ENCODE measurements around the gene NEFH.

The NEFH gene

GRCh38 chr22:29531419-29531818, 51.4 kb downstream of the NEFH start:
- no peak overlapping the region for H3K4me2 ChIP-seq (ENCODE audit: low read length)
- H3K36me3 ChIP-seq (ENCODE audit: control insufficient read depth, low read length) = peaks cover 83% of the 10 kb centered on the region
- H3K9me3 ChIP-seq (ENCODE audit: control insufficient read depth, insufficient read depth, low read length) = no peaks in the 10 kb centered on the region
- H3K79me2 ChIP-seq (ENCODE audit: control insufficient read depth, low read length) = no peaks in the 10 kb centered on the region
- H4K20me1 ChIP-seq (ENCODE audit: control insufficient read depth, insufficient read depth, low read depth, low read length) = no peaks in the 10 kb centered on the region
- H3K4me1 ChIP-seq (ENCODE audit: control insufficient read depth, low read length) = no peaks in the 10 kb centered on the region
- H3K27me3 ChIP-seq (ENCODE audit: control insufficient read depth, low read length) = no peaks in the 10 kb centered on the region
- no peak for TF ChIP-seq CTCF (IDR thresholded peaks at IDR 0.05; ENCODE audit: low read depth, low read length, poor library complexity, severe bottlenecking)
- TF ChIP-seq EZH2phosphoT487 (IDR thresholded peaks at IDR 0.05; ENCODE audit: borderline replicate concordance, low read length) = no peak
- no peaks in the 10 kb centered on the region for H3F3A ChIP-seq (ENCODE audit: control insufficient read depth, insufficient read depth)
- H3K27ac ChIP-seq (ENCODE audit: low read depth, low read length) = no peak overlapping the region
- H3K4me3 ChIP-seq (ENCODE audit: low read length) = no peak overlapping the region
- no peaks in the 10 kb centered on the region for H3K9me2 ChIP-seq (replicated peaks; ENCODE audit: control insufficient read depth, low read length)

DNA sequence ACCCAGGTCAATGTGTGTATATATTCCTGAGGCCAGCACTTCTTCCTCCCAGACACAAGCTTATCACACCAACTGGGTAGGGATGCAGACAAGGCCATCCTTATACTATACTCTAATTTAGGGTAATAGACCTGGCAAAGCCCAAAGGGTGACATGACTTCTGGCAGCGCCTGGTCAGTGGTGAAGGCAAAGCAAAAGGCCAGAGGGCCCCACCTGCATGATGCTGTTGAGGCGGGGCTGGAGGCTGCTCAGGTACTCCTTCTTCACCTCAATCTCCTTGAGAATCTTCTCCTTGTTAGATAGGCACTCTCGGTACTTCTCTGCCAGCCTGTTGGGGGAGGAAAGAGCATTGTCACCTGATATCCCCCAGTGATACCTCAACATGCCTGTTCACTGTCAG, 56.4 kb downstream of the NEFH start:
- TF ChIP-seq EZH2phosphoT487 (IDR thresholded peaks at IDR 0.05; ENCODE audit: borderline replicate concordance, low read length) (no peak), CTCF (IDR thresholded peaks at IDR 0.05; ENCODE audit: low read depth, low read length, poor library complexity, severe bottlenecking) (no peak)

DNA sequence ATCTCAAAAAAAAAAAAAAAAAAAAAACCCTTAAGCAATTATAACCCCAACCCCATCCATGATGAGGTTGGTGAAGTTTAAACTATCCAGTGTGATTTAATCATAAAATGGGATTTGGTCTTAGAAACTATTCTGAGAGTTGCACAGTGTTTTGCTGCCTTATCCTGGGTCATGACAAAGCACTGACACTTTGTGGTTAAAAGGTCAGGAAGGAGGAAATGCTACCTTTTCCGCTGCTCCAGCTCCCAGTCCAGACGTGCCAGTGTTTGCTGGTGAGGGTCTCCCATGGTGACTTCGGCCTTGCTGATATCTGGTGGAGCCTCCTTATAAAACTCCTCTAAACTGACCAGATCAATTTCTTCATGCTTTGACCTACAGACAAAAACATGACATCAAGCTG, 59.1 kb downstream of the NEFH start:
- Histone ChIP-seq H3K4me2 (ENCODE audit: low read length) (no peak overlapping the region), H3K9me3 (ENCODE audit: control insufficient read depth, insufficient read depth, low read length) (no peaks in the 10 kb centered on the region), H3F3A (ENCODE audit: control insufficient read depth, insufficient read depth) (no peaks in the 10 kb centered on the region), H3K4me3 (ENCODE audit: low read length) (no peak overlapping the region), H3K79me2 (ENCODE audit: control insufficient read depth, low read length) (no peaks in the 10 kb centered on the region), H3K27me3 (ENCODE audit: control insufficient read depth, low read length) (no peaks in the 10 kb centered on the region), H4K20me1 (ENCODE audit: control insufficient read depth, insufficient read depth, low read depth, low read length) (no peaks in the 10 kb centered on the region), H3K36me3 (ENCODE audit: control insufficient read depth, low read length) (peaks cover 68% of the 10 kb centered on the region), H3K27ac (ENCODE audit: low read depth, low read length) (no peak overlapping the region), H3K4me1 (ENCODE audit: control insufficient read depth, low read length) (peaks cover 5% of the 10 kb centered on the region), H3K9me2 (replicated peaks; ENCODE audit: control insufficient read depth, low read length) (no peaks in the 10 kb centered on the region)
- TF ChIP-seq CTCF (IDR thresholded peaks at IDR 0.05; ENCODE audit: low read depth, low read length, poor library complexity, severe bottlenecking) = no peak
- no peak for TF ChIP-seq EZH2phosphoT487 (IDR thresholded peaks at IDR 0.05; ENCODE audit: borderline replicate concordance, low read length)

More for the DNA sequence above, 56.4 kb downstream of the NEFH start:
- Histone ChIP-seq H3K9me2 (replicated peaks; ENCODE audit: control insufficient read depth, low read length) (no peaks in the 10 kb centered on the region), H3K4me3 (ENCODE audit: low read length) (no peak overlapping the region), H3K9me3 (ENCODE audit: control insufficient read depth, insufficient read depth, low read length) (no peaks in the 10 kb centered on the region), H3K27ac (ENCODE audit: low read depth, low read length) (no peak overlapping the region), H3K4me1 (ENCODE audit: control insufficient read depth, low read length) (no peaks in the 10 kb centered on the region), H3K79me2 (ENCODE audit: control insufficient read depth, low read length) (no peaks in the 10 kb centered on the region), H3F3A (ENCODE audit: control insufficient read depth, insufficient read depth) (no peaks in the 10 kb centered on the region), H3K27me3 (ENCODE audit: control insufficient read depth, low read length) (no peaks in the 10 kb centered on the region), H3K36me3 (ENCODE audit: control insufficient read depth, low read length) (peaks cover 73% of the 10 kb centered on the region), H3K4me2 (ENCODE audit: low read length) (no peak overlapping the region), H4K20me1 (ENCODE audit: control insufficient read depth, insufficient read depth, low read depth, low read length) (no peaks in the 10 kb centered on the region)
